OCI-LY7 (cell line): ENCODE measurements around the gene VAPB. TPM values are rescaled to one million over a fixed set of nuclear protein-coding genes. Genes with fewer than 3 reads are reported as not detected.
"Not testable (repeated sequence)": the region's sequence is repeated elsewhere in the genome, so short reads cannot be mapped to it uniquely, and the experiment has no call there.

Source experiments
- BruUV-seq: library from RNA; stranded (reverse); fragments of 400-500 nt; replicated peaks from 2 replicates; lab custom pipeline; 2021; lab: Mats Ljungman, UMichigan
- CTCF ChIA-PET: fragments of 300-600 bp; sonication (Branson Sonifier 250); formaldehyde crosslinking; loops from one replicate; lab custom pipeline; 2022; ENCODE audit warnings: antibody characterized with exemption; ENCODE audit not compliant: unreplicated experiment; lab: Charles Lee
- POLR2A ChIA-PET: fragments of 300-600 bp; sonication (Branson Sonifier 250); formaldehyde crosslinking; loops from one replicate; lab custom pipeline; 2022; ENCODE audit warnings: antibody characterized with exemption; lab: Charles Lee
- DNase-seq: peaks from one replicate; pipeline ENCODE4 v3.0.0-alpha.2; 2015; ENCODE audit warnings: low spot score
- H2AFZ ChIP-seq: fragments of 200-600 bp; sonication (generic), shearing (Covaris generic); 2 replicates; pipeline ENCODE4 v1.6.1; 2014; ENCODE audit warnings: mild to moderate bottlenecking, antibody characterized with exemption, low read length, moderate library complexity
- H3K27ac ChIP-seq: fragments of 200-600 bp; sonication (generic); 2 replicates; pipeline ENCODE4 v1.5.1; 2014; ENCODE audit warnings: mixed run types, low read depth, mild to moderate bottlenecking, moderate library complexity, low read length, inconsistent platforms; ENCODE audit not compliant: poor library complexity, severe bottlenecking
- H3K36me3 ChIP-seq: fragments of 200-600 bp; sonication (generic); 2 replicates; pipeline ENCODE4 v1.6.1; 2014; ENCODE audit warnings: mild to moderate bottlenecking, antibody characterized with exemption, low read length, moderate library complexity, mixed read lengths; ENCODE audit not compliant: insufficient read depth
- H3K4me1 ChIP-seq: fragments of 200-600 bp; sonication (generic); 2 replicates; pipeline ENCODE4 v1.5.1; 2014; ENCODE audit warnings: mild to moderate bottlenecking, low read length; ENCODE audit not compliant: insufficient read depth, poor library complexity, severe bottlenecking
- H3K4me2 ChIP-seq: fragments of 200-600 bp; sonication (generic); 2 replicates; pipeline ENCODE4 v1.6.1; 2014; ENCODE audit warnings: mild to moderate bottlenecking, low read length
- H3K4me3 ChIP-seq: fragments of 200-600 bp; sonication (generic); 2 replicates; pipeline ENCODE4 v1.5.1; 2014; ENCODE audit warnings: mild to moderate bottlenecking, low read depth, low read length; ENCODE audit not compliant: poor library complexity, severe bottlenecking
- H3K79me2 ChIP-seq: fragments of 200-600 bp; sonication (generic); 2 replicates; pipeline ENCODE4 v1.6.1; 2016; ENCODE audit warnings: low read depth, mild to moderate bottlenecking, low read length, moderate library complexity, mixed read lengths; ENCODE audit not compliant: insufficient read depth
- H3K9me2 ChIP-seq: fragments of 200-600 bp; sonication (generic); 2 replicates; pipeline ENCODE4 v1.6.1; 2016; ENCODE audit warnings: mild to moderate bottlenecking, low read length, mixed read lengths; ENCODE audit not compliant: insufficient read depth
- H3K9me3 ChIP-seq: fragments of 200-600 bp; sonication (generic); 2 replicates; pipeline ENCODE4 v1.6.1; 2014; ENCODE audit warnings: mild to moderate bottlenecking, mixed run types, low read length, mixed read lengths
- H4K20me1 ChIP-seq: fragments of 200-600 bp; sonication (generic); 2 replicates; pipeline ENCODE4 v1.6.1; 2014; ENCODE audit warnings: mild to moderate bottlenecking, antibody characterized with exemption, low read length, moderate library complexity, mixed read lengths; ENCODE audit not compliant: insufficient read depth
- EZH2phosphoT487 ChIP-seq: fragments of 200-600 bp; sonication (generic); IDR thresholded peaks from 2 replicates; pipeline ENCODE4 v1.6.1; 2018; ENCODE audit warnings: low read depth, borderline replicate concordance, mild to moderate bottlenecking, mixed run types, antibody characterized with exemption, low read length, moderate library complexity, mixed read lengths
- intact Hi-C: fragments of 100-400 bp; cut with micrococcal nuclease; formaldehyde crosslinking; loops from one replicate; pipeline ENCODE4 v1.10.0; 2022; ENCODE audit not compliant: unreplicated experiment
- total RNA-seq, 2 experiments: library from RNA; depleted of rRNA in 1 of 2; stranded (reverse); fragments of >200 nt in 1 of 2; shearing (Covaris generic) in 1 of 2; gene quantifications; 2 replicates each; pipeline ENCODE4 v1.2.3, GENCODE V29; 2014 to 2022
- TF ChIP-seq, protein P1 (sequence below): fragments of 200-600 bp; sonication (generic); conservative IDR thresholded peaks from 2 replicates; pipeline ENCODE4 v1.5.1; 2014; ENCODE audit warnings: mild to moderate bottlenecking, antibody characterized with exemption, low read length, moderate library complexity, mixed read lengths

Gene VAPB
- total RNA-seq, 2 experiments from 2014 or later: 13.3 to 43.2 TPM

DNA sequence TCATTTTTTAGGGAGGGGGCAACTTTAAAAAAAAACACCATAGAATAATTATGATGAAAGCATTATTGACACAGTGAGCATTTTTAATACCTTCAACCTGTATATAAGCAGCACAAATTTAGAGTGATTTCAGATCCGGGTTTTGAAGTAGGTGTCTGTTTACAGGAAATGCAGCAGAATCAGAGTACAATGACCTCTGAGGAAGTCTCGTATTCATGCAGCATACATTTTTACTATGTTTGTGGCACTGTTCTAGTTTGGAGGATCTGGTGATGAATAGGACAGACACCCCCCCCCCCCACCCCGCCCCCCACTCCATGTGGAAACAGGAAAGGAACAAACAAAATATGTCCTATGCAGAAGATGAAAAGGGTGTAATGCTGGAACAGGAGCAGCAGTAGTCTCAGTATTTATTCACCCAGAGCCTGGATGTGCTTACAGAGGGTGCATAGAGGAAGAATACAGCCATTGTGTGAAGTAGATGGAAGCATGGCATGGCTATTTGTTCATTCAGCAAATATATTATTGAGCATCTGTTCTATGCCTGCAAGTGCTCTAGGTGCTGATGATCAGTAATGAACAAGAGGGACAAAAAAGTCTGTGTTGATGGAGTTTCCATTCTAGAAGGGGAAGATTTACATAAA, 19.7 kb downstream of the VAPB start:
- Histone ChIP-seq H3K4me2 (peak overlapping the region; percentile 56), H3K9me2 (no peaks in the 10 kb centered on the region), H3K4me3 (peak overlapping the region; percentile 17), H3K27ac (peak overlapping the region; percentile 41), H3K79me2 (peaks cover 93% of the 10 kb centered on the region), H3K4me1 (peaks cover 40% of the 10 kb centered on the region), H3K9me3 (peaks cover 9% of the 10 kb centered on the region; the same call in 1 of the 2 replicates), H4K20me1 (peaks cover 21% of the 10 kb centered on the region), H2AFZ (no peak overlapping the region), H3K36me3 (peaks cover 25% of the 10 kb centered on the region)
- CTCF ChIA-PET: no interaction called here
- no TSS peak for BruUV-seq
- POLR2A ChIA-PET: interaction anchor here (0.6 to 1.9 kb wide), 6 partner anchors 10 to 171 kb away, joined by 3 to 5 read pairs (median 4); partner anchors contain the start of gene VAPB
- intact Hi-C loops: no loop called here
- DNase-seq: peak; percentile 57
- TF ChIP-seq EZH2phosphoT487: no peak
- TF ChIP-seq, protein P1, sequence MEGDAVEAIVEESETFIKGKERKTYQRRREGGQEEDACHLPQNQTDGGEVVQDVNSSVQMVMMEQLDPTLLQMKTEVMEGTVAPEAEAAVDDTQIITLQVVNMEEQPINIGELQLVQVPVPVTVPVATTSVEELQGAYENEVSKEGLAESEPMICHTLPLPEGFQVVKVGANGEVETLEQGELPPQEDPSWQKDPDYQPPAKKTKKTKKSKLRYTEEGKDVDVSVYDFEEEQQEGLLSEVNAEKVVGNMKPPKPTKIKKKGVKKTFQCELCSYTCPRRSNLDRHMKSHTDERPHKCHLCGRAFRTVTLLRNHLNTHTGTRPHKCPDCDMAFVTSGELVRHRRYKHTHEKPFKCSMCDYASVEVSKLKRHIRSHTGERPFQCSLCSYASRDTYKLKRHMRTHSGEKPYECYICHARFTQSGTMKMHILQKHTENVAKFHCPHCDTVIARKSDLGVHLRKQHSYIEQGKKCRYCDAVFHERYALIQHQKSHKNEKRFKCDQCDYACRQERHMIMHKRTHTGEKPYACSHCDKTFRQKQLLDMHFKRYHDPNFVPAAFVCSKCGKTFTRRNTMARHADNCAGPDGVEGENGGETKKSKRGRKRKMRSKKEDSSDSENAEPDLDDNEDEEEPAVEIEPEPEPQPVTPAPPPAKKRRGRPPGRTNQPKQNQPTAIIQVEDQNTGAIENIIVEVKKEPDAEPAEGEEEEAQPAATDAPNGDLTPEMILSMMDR: no peak

- H3K79me2 ChIP-seq: peaks cover 77% of the 10 kb centered on the region
- H3K36me3 ChIP-seq: peaks cover 64% of the 10 kb centered on the region
- BruUV-seq, H3K4me1 ChIP-seq, H3K4me3 ChIP-seq, CTCF ChIA-PET, intact Hi-C loops, H4K20me1 ChIP-seq, H2AFZ ChIP-seq, DNase-seq, H3K9me2 ChIP-seq, H3K4me2 ChIP-seq, H3K27ac ChIP-seq, POLR2A ChIA-PET: not testable (repeated sequence)
- H3K9me3 ChIP-seq: peaks cover 14% of the 10 kb centered on the region; the same call in 1 of the 2 replicates
These were observed 25.2 kb downstream of the VAPB start for GRCh38 chr20:58414216-58414615.

- H3K27ac ChIP-seq, H3K4me1 ChIP-seq, intact Hi-C loops, H3K9me2 ChIP-seq, CTCF ChIA-PET, H2AFZ ChIP-seq, BruUV-seq, H3K4me3 ChIP-seq, DNase-seq, H3K4me2 ChIP-seq, H4K20me1 ChIP-seq: not testable (repeated sequence)
- POLR2A ChIA-PET: interaction anchor here (0.6 kb wide), 1 partner anchor 9 kb away, joined by 3 read pairs; no protein-coding TSS in a partner anchor
- peaks cover 70% of the 10 kb centered on the region for H3K36me3 ChIP-seq
- H3K79me2 ChIP-seq: peaks cover 76% of the 10 kb centered on the region
- peaks cover 14% of the 10 kb centered on the region; the same call in 1 of the 2 replicates for H3K9me3 ChIP-seq
These were observed 25.8 kb downstream of the VAPB start for GRCh38 chr20:58414786-58415185.
